HTR-8/SVneo (cell line): Measurements from ENCODE around the gene CREB3.

Experiments
- DNase-seq: peaks from one replicate; pipeline ENCODE4 v3.0.0; 2011; ENCODE audit warnings: low spot score, mixed read lengths; ENCODE audit not compliant: insufficient read length
- FAIRE-seq: peaks from 2 replicates; lab custom pipeline; 2011; peaks lifted over from hg19 to GRCh38; lab: Jason Lieb, UNC

CREB3 gene

DNA sequence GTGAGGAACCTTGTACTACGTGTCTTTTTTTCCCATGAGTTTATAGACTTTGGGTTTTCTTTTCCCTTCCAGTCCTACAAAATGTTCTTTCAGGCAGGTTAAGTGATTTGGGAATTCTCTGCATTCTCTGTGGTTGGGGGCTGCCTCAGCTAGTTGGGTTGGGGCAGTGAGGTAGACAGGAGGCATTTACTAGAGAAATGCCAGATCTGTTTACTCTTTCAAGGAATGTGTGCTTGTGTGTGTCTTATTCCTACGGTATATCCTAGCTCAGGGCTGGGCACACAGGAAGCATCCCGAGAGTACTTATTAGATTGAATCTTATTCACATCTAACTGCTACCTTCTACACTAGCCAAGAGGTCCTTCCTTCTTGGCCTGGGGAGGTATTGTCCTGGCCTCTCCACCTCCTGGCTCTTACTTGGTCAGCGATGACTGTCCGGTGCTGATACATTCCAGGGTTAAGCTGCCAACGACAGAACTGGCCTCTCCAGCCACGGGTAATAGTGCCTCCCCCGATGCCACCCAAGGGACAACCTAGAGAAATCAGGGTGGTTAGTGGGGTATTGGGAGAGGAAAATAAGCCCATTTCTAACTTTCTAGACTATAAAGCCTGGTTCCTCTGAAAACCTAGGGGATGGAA, 11.5 kb downstream of the CREB3 start:
- FAIRE-seq (no peak), DNase-seq (no peak)

DNA sequence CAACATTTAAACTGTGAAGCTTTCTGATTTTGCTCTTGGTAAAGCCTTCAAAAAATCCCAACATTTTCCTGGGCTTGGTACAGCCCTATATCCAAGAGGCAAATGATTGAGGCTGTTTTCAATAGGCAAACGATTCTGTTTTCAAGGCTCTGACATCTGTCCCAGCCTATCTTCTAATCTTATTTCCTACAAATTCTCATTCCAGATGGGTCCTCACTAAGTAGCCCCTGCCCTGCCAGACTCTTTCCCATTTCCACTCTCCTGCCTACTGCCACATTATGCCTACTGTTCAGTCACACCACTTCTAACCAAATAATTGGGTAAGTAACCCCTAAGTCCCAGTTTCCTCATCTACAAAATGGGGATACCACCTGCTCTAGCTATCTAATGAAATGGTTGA, 13.1 kb downstream of the CREB3 start:
- FAIRE-seq (no peak), DNase-seq (no peak)

DNA sequence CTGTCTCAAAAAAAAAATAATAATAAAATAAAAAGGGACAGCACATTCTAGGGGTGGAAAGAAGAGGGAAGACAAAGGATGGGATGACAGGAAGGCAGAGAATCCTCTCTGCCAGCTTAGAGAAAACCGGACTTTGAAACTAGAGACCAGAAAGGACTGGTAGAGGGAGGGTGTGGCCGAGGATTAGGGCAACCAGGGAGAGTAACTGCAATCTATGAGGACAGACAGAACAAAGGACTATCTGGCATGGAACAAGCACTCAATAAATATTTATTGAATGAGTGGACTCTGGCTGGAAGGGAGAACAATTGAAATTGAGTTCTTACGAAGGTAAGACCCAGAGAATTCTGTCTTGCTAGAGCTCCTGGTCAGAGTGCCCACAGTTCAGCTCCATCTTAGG, 14.1 kb downstream of the CREB3 start:
- FAIRE-seq = no peak
- DNase-seq = no peak

DNA sequence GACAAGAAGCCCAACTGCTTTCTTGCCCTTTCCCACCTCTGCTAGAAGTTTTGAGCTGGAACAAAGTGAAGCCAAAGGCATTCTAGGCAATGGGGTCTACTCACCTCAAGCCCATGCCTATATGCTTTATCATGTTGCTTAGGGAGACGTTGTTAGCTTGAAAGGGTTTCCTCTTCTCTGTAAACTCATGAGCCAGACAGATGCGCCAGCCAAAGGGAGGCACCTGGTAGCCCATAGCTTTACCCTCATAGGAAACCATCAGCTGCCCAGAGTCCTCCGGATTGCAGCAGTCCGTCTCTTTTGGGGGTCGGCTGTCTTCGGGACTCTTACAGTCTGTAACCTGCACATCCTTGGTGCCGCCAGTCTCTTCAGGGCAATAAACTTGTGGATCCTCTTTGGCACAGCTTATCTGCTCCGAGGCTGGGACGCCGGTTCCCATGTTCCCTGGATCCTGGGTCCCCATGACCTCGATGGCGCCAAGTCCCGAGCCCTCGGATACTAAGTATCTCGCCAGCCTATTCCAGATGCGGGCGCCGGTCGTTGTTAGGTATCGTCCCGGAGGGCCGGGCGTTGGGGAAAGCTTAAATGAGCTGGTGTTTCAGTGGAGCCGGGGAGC, 15.9 kb downstream of the CREB3 start:
- no peak for DNase-seq
- FAIRE-seq = no peak

DNA sequence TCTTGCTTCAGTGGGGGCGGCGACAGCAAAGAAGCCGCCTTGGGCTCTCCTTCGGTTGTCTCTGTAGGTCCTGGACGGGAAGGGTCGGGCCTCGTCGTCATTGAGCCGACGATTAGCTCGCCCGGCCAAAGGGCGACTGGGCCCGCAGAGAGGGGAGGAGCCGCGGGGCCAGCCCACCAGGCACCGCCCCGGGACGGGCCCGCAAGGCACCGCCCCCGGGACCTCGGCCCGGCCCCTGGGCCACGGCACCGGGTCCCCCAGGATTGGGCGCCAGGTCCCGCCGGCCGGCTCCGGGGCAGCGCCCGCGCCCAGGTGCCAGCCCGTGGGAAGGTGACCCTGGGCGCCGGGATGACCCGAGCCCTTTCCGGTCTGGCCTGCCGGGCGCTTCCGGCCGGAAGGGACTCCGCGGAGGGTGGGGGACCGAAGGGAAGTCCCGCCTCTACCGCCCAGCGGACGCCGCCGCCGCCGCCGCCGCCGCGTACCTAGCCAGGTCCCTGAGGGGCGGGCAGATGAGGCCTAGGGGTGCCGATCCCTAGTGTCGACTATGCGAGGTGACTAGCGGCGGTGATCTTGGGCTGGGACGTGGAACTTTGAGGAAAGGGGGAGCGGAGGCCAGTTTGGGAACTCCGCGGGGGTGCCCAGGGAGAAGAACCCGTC, 16.5 kb downstream of the CREB3 start, which contains the start of the genes GBA2 and RGP1:
TSS of gene GBA2 (minus strand) at position 371 of the 657 bp plus-strand sequence. CDS start 524 bp downstream, outside the sequence.
TSS of gene RGP1 (plus strand) at position 430 of the 657 bp plus-strand sequence. CDS start 469 bp downstream, outside the sequence.
- peak; percentile 55 for DNase-seq
- FAIRE-seq = no peak

DNA sequence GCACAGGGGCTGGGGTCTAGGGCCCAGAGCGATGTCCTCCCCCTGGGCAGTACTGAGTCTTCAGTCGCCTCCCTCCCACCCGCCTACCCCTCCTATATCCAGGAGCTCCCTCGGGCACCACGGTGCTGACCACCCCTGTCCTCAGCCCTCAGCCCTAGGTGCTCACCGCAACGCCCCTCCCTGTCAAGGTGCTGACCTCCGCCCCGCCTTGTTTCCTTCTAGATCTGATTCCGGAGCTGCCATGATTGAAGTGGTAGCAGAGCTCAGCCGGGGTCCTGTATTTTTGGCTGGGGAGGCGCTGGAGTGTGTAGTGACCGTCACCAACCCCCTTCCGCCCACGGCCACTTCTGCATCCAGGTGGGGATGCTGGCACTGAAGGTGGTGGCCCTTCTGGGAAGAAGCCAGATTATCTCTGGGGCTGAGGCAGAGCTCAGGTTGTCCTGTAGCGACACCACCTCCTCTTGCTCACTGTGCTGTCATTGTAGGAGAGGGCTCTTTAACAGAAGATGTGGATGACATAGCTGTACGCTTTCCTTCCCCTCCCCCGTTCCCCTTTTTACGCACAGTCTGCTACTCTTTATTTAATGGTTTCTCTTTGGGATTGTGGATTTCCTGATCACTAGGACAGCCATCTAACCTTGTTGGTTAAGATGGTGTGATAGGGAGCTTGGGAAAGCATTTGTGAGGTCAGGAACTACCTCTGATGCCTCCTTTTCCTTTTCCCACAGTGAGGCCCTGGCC, 17.2 kb downstream of the CREB3 start:
- FAIRE-seq (no peak), DNase-seq (no peak)

DNA sequence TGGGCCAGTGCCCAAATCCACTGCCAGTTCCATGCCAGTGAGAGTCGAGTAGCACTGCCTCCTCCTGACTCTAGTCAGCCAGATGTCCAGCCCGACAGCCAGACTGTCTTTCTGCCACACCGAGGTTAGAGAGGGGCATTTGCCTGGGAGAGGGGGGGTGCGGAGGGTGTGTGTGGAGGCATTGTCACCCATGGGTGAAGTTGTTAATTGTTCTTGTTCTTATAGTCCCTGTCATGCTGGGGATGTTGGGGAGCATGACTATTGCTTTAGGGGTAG, 17.7 kb downstream of the CREB3 start:
- DNase-seq = no peak
- FAIRE-seq = no peak

DNA sequence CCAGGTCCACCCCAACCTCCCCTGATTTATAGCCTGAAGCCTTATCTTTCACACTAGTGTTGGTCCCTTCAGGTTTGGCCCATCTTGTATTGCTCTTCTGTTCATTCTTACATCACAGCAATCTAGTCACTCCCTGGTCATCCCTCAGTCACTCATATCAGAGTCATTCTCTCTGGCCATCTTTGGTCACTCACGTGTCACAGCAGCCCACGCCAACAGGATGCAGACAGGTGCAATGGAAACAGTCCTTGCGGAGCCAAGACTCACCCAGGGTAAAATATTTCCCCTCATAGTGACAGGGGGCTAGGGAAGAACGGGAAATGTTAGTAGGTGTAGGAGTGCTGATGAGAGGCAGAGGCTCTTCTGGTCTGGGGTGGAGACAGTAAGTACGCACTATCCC, 21.0 kb downstream of the CREB3 start:
- DNase-seq = no peak

DNA sequence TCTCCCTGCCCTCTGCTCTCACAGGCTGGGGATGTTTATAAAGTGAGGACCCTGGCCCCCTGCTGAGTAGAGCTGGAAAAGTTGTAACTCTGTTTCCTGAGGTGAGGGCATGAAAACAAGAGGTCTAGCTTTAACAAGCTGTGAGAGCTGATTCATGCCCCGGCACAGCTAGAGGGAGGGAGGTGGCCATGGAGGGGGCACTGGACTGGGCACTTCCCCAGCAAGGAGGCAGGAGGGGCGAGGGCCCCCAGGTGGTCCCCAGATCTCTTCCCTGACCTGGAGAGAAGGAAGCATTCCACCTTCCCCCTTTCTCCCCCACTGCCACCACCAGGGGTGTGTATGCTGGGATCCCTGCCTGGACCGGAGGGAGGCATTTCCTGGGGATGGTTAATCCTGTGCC, 21.8 kb downstream of the CREB3 start, which contains the start of gene MSMP:
TSS of gene MSMP (minus strand) at position 13 of the 400 bp plus-strand sequence. CDS start 147 bp downstream, outside the sequence.
- DNase-seq (no peak), FAIRE-seq (no peak)

More for the DNA sequence above, 21.0 kb downstream of the CREB3 start:
- no peak for FAIRE-seq

DNA sequence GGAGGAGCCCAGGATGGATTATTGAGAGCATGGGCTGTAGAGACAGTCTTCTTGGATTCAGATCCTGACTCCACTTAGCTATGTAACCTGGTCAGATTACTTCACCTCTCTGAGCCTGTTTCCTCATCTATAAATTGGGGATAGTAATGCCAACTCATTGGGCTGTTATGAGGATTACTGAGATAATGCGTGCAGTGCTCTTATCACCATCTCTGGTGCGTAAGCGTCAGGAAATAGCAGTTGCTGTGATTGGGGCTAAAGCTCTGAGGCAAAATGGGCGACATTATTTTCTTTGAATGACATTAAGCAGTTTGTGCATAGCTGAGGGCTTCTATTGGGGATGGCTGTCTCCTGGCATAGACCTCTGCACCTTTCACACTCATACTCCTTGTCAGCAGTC, 22.6 kb downstream of the CREB3 start:
- FAIRE-seq (no peak), DNase-seq (no peak)

DNA sequence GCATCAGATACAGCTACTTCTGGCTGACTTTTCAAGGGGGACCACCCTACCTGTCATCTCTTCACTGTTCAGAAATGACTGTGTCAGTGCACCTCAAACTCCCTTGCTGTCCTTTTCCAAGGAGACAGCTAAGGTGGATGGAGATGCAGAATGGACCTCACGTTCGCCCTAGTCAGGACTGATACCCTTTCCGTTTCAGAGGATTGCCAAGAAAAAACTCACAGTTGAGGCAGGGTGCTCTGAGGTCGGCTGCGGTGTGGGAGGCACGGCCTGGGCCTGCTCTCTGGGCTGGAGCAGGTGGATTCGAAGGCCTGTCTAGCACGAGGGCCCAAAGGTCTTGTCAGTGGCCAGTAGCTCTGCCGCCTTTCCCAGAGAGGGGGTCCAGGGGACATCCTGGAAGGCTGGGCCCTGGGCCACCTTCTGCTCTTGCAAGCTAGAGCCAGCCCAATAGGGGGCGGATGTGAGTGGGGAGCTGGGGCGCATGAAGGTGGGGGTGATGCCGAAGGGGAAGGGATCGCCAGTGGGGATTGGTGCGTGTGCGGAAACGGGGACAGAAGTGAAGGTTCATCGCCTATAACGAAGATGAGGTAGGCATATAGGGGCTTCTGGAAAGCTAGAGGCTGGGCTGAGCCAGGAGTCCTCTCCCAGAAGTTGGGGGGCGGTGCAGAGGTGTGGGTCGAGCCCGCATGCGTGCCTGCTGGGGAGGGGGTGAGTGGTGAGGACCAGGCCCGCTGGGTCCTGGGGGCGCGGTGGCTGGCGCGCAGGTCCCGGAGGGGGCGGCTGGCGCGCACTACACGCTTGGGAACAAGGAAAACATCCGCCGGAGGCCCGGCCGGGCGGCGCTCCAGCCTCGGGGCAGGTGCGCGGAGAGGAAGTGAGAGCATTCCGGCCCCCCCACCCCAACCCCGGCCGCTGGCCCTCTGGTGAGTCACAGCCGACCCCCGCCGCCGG, 24.1 kb downstream of the CREB3 start:
- DNase-seq (peak; percentile 45), FAIRE-seq (no peak)

DNA sequence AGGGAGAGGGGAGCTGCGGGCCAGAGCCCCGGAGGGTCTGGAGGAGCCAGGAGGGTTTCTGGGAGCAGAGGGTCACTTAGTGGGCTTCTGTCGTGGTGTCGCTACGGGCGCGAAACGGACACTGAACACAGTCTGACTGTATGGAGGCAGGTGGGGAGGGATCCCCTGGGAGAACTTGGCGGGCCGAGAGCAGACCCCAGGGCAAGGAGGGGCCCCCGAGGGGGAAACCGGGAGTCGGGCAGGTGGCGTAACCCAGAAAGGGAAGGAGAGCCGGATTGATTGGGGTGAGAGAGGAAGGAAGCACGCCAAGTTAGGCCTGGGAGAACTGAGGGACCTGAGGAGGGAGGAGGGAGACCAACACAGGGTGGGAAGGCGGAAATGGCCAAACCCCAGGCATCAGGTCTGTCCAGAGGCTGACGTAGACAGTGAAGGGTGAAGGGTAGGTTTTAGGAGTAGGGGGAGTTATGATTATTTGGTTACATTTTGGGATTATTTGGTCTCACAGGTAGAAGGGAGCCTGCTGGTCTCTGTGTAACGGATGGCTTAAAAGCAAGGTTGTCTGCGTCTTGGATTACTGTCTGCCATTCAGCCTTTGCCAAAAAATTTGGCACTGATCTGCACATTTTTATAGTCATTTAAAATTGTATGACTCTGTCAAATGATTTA, 24.9 kb downstream of the CREB3 start:
- peak; percentile 39 for DNase-seq
- no peak for FAIRE-seq

DNA sequence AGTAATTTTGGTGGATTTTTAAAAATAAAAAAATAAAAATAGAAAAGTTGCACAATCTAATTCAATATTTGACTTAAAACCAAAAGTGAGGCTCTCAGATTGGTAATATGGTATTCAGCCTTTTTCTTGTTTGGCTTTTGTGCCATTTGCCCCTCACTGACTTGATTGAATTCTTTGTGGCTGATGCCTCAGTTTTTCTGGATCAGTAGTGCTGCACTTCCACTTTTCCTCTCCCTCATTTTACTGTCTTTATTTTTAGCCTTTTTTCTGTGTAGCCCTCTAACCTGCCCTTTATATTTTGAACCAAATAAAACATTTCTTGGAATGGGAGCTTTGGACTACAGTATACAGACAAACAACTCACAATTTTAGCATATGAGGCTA, 25.4 kb downstream of the CREB3 start:
- DNase-seq (no peak), FAIRE-seq (no peak)

DNA sequence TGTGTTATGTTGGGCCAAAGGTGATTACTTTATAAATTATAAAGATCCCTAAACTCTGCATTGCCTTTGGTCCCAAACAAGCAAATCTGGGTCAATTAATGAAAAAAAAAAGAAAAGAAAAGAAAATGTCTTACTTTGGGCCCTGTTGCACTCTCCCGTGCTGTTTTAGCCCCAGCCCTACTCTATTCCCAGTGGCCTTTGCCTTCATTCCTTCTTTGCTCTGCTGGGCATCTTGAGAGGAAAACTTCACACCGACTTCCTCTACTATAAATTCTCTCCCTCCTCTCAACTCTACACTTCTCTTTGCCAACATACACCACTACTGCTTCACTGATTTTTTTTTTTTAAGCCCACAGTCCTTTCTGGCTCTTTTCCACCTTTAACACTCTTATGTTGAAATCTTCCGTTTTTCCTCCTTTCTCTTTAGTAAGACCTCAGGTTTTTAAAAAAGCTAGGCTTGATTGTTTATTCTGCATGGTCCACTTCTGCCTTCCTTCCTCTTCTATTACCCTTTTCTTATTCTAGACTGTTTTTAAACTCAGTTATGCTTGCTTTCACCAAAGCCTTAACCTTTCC, 26.1 kb downstream of the CREB3 start:
- DNase-seq = no peak
- FAIRE-seq = no peak

DNA sequence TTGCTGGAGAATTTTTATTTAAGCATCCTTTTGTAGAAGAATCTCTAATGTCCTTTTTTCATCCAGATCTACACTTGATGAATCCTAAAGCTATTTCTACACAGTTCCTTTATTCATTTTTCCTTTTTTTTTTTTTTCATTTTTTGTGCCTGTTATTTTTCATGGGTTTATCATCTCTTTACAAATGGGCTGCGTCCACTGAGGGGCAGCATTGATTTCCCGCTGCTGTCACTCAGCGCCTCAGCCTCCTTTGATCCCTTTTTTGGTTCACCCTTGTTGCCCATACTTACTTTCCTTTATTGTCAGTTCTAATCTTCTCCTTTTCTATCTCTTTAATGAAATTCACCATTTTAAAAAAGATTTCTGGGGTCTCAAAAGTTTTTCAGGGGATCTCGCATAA, 27.3 kb downstream of the CREB3 start:
- DNase-seq = no peak
- no peak for FAIRE-seq

DNA sequence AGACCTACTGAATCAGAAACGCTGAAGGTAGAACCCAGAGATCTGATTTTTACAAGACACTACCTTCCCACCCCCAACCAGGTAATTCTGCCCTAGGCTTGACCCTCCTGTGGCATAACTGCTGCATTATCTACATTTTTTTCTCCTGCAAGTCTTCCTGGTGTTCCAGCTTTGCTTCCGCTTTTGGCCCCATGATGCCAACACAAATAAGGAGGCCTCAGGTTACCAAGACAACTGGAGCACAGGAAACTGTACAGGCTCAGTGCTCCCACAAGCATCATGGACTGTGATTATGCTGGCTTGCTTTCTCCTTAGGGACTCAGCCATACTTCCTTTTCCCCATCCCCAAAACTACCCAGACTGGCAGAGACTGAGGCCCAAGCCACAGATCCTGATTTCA, 28.2 kb downstream of the CREB3 start:
- FAIRE-seq = no peak
- DNase-seq = no peak

DNA sequence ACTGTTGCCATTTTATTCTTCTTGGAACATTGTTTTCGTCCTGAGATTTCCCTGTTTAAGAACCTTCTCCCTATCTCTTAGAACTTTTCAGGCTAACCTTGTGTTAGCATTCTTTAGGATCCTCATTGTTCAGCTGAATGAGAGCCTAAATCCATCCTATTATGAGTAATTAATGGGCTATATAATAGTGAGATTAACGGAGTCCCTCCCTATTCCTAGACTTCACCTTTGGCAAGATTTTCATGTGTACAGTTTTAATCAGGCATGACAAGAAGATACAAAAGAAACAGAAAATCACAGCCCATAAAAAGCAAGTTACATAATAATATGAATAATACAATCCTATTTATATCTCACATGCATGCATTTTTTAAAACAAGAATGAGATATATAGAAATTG, 30.7 kb downstream of the CREB3 start:
- FAIRE-seq (no peak), DNase-seq (no peak)

DNA sequence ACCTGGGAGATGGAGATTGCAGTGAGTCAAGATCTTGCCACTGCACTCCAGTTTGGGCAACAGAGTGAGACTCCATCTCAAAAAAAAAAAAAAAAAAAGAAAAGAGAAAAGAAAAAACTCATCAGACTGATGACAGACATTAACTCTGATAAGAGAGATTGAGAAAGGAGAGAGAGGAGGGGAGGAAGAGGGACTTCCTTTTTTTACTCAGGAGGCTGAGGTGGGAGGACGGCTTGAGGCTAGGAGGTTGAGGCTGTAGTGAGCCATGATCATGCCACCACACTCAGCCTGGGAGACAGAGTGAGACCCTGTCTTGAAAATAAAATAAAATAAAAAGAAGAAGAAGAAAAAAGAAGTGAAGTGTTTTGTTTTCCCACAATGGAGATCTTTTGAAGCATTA, 31.3 kb downstream of the CREB3 start:
- FAIRE-seq = no peak
- no peak for DNase-seq

DNA sequence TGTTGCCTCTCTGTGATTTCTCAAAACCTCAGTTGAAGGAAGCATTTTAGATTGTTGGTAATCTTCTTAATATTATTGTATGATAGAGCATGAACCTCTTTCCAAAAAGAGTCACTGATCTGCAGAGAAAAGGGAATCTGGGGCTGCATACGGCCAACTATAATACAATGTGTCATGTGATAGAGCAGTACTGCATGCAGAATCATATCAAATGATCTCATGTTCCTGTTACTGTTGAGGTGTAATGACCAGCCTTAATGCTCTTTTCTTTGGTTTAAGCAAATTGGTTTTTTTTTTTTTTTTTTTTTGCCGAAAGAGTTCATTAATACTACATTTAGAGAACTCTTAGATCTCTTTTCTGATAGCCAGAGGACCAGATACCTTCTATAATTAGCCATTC, 34.5 kb downstream of the CREB3 start:
- FAIRE-seq (no peak), DNase-seq (no peak)
